Progenitor cell of endocrine pancreas (in vitro differentiated cells): ENCODE results near the gene VPS13D. TPM values are rescaled to one million over a fixed set of nuclear protein-coding genes. Genes with fewer than 3 reads are reported as not detected.

Experiments used
- DNase-seq: peaks from one replicate; pipeline ENCODE4 v3.0.0; 2021; ENCODE audit warnings: low spot score; ENCODE audit not compliant: unreplicated experiment
- H3K27ac Mint-ChIP-seq: 2 replicates; pipeline ENCODE4 v1.8.0; 2021; ENCODE audit warnings: mild to moderate bottlenecking, moderate library complexity, mixed read lengths
- H3K27me3 Mint-ChIP-seq: 2 replicates; pipeline ENCODE4 v1.8.0; 2021; ENCODE audit warnings: mixed read lengths
- H3K36me3 Mint-ChIP-seq: 2 replicates; pipeline ENCODE4 v1.8.0; 2022; ENCODE audit warnings: mixed read lengths; ENCODE audit not compliant: insufficient read depth
- H3K4me1 Mint-ChIP-seq: 2 replicates; pipeline ENCODE4 v1.8.0; 2021; ENCODE audit warnings: low read depth, mixed read lengths
- H3K4me3 Mint-ChIP-seq: 2 replicates; pipeline ENCODE4 v1.8.0; 2021; ENCODE audit warnings: low read depth, mild to moderate bottlenecking, moderate library complexity, mixed read lengths
- H3K9me3 Mint-ChIP-seq: 2 replicates; pipeline ENCODE4 v1.8.0; 2021; ENCODE audit warnings: low read depth, mixed read lengths
- CTCF ChIP-seq: fragments of 200-600 bp; sonication (generic); IDR thresholded peaks from one replicate; pipeline ENCODE4 v1.5.0; 2021; ENCODE audit warnings: antibody characterized with exemption, mild to moderate bottlenecking; ENCODE audit not compliant: unreplicated experiment
- total RNA-seq: library from RNA; stranded (reverse); gene quantifications from 2 replicates; pipeline ENCODE4 v1.2.1, GENCODE V29; 2021

VPS13D gene
- total RNA-seq, 1 donor from 2014 or later, result 41.9 TPM

- H3K9me3 Mint-ChIP-seq, result peaks cover 8% of the 10 kb centered on the region
- peak overlapping the region; percentile 97 for H3K27ac Mint-ChIP-seq
- H3K27me3 Mint-ChIP-seq, result no peaks in the 10 kb centered on the region
- peaks cover 52% of the 10 kb centered on the region for H3K4me1 Mint-ChIP-seq
- DNase-seq, result no peak
- H3K36me3 Mint-ChIP-seq, result peaks cover 30% of the 10 kb centered on the region
- no peak overlapping the region for H3K4me3 Mint-ChIP-seq
- TF ChIP-seq CTCF, result no peak
Measured at GRCh38 chr1:12477314-12477713, 247.5 kb downstream of the VPS13D start.

GRCh38 chr1:12477936-12478611 lies 248.2 kb downstream of the VPS13D start:
- peaks cover under 1% of the 10 kb centered on the region for H3K9me3 Mint-ChIP-seq
- no peak for DNase-seq
- no peak for TF ChIP-seq CTCF
- peak overlapping the region; percentile 97 for H3K27ac Mint-ChIP-seq
- H3K27me3 Mint-ChIP-seq, result no peaks in the 10 kb centered on the region
- peaks cover 23% of the 10 kb centered on the region for H3K36me3 Mint-ChIP-seq
- peaks cover 46% of the 10 kb centered on the region for H3K4me1 Mint-ChIP-seq
- no peak overlapping the region for H3K4me3 Mint-ChIP-seq

- TF ChIP-seq CTCF, result no peak
- no peak for DNase-seq
- H3K27ac Mint-ChIP-seq, result peak overlapping the region; percentile 97
- peaks cover 43% of the 10 kb centered on the region for H3K4me1 Mint-ChIP-seq
- no peaks in the 10 kb centered on the region for H3K27me3 Mint-ChIP-seq
- no peak overlapping the region for H3K4me3 Mint-ChIP-seq
- H3K9me3 Mint-ChIP-seq, result no peaks in the 10 kb centered on the region
- H3K36me3 Mint-ChIP-seq, result peaks cover 19% of the 10 kb centered on the region
Measured at GRCh38 chr1:12478612-12478985, 248.8 kb downstream of the VPS13D start.

GRCh38 chr1:12479311-12479710 lies 249.5 kb downstream of the VPS13D start:
- Mint-ChIP-seq H3K9me3 (no peaks in the 10 kb centered on the region), H3K36me3 (peaks cover 15% of the 10 kb centered on the region), H3K27ac (peak overlapping the region; percentile 97), H3K4me3 (no peak overlapping the region), H3K4me1 (peaks cover 45% of the 10 kb centered on the region), H3K27me3 (no peaks in the 10 kb centered on the region)
- DNase-seq, result no peak
- TF ChIP-seq CTCF, result no peak

GRCh38 chr1:12480041-12480440 lies 250.2 kb downstream of the VPS13D start:
- TF ChIP-seq CTCF, result no peak
- H3K4me1 Mint-ChIP-seq, result peaks cover 52% of the 10 kb centered on the region
- no peaks in the 10 kb centered on the region for H3K27me3 Mint-ChIP-seq
- no peak overlapping the region for H3K4me3 Mint-ChIP-seq
- no peak for DNase-seq
- peaks cover 13% of the 10 kb centered on the region for H3K36me3 Mint-ChIP-seq
- H3K9me3 Mint-ChIP-seq, result no peaks in the 10 kb centered on the region
- no peak overlapping the region for H3K27ac Mint-ChIP-seq
